WTC11 (cell line): Measurements from ENCODE around the gene GNG13. TPM values are rescaled to one million over a fixed set of nuclear protein-coding genes. Genes with fewer than 3 reads are reported as not detected.

Source experiments
- ATAC-seq: fragments of 200-7000 bp; cut with Tn5 transposase; 2 replicates; pipeline ENCODE4 v1.10.0; 2021; ENCODE audit warnings: mild to moderate bottlenecking, moderate library complexity
- CTCF ChIA-PET: fragments of 300-600 bp; sonication (Branson Sonifier 250); formaldehyde crosslinking; loops from one replicate; lab custom pipeline; 2021; ENCODE audit warnings: antibody characterized with exemption; lab: Charles Lee
- POLR2A ChIA-PET: fragments of 350-600 bp; sonication (Branson Sonifier 250); formaldehyde crosslinking; loops from one replicate; lab custom pipeline; 2021; ENCODE audit warnings: antibody characterized with exemption; lab: Charles Lee
- DNase-seq: peaks from one replicate; pipeline ENCODE4 v3.0.0; 2021; ENCODE audit warnings: low spot score
- H3K27ac Mint-ChIP-seq: 2 replicates; pipeline ENCODE4 v1.8.0; 2021; ENCODE audit warnings: mixed read lengths
- H3K27me3 Mint-ChIP-seq: 2 replicates; pipeline ENCODE4 v1.8.0; 2021; ENCODE audit warnings: low read depth, mild to moderate bottlenecking, moderate library complexity, mixed read lengths
- H3K36me3 Mint-ChIP-seq: 2 replicates; pipeline ENCODE4 v1.8.0; 2021; ENCODE audit warnings: mixed read lengths
- H3K4me1 Mint-ChIP-seq: 2 replicates; pipeline ENCODE4 v1.8.0; 2022; ENCODE audit warnings: mixed read lengths
- H3K4me3 Mint-ChIP-seq: 2 replicates; pipeline ENCODE4 v1.8.0; 2021; ENCODE audit warnings: mild to moderate bottlenecking, moderate library complexity, mixed read lengths
- H3K9me3 Mint-ChIP-seq: 2 replicates; pipeline ENCODE4 v1.8.0; 2021; ENCODE audit warnings: mixed read lengths
- ATF1 ChIP-seq: sonication (generic); formaldehyde crosslinking; IDR thresholded peaks from 2 replicates; pipeline ENCODE4 v1.8.1; 2023; ENCODE audit warnings: mild to moderate bottlenecking, moderate library complexity, missing genetic modification reagents
- ELF4 ChIP-seq: sonication (generic); formaldehyde crosslinking; IDR thresholded peaks from 2 replicates; pipeline ENCODE4 v1.8.1; 2022; ENCODE audit warnings: low read depth, mild to moderate bottlenecking, moderate library complexity, missing genetic modification reagents
- FOXJ3 ChIP-seq: sonication (generic); formaldehyde crosslinking; IDR thresholded peaks from 2 replicates; pipeline ENCODE4 v1.9.0; 2021; ENCODE audit warnings: missing genetic modification reagents, mild to moderate bottlenecking, borderline replicate concordance
- FOXP4 ChIP-seq: sonication (generic); formaldehyde crosslinking; IDR thresholded peaks from 2 replicates; pipeline ENCODE4 v1.8.0; 2022; ENCODE audit warnings: mild to moderate bottlenecking, missing genetic modification reagents
- GABPB1 ChIP-seq: sonication (generic); formaldehyde crosslinking; IDR thresholded peaks from 2 replicates; pipeline ENCODE4 v1.8.1; 2023; ENCODE audit warnings: mild to moderate bottlenecking, missing genetic modification reagents
- NR1H2 ChIP-seq: sonication (generic); formaldehyde crosslinking; IDR thresholded peaks from 2 replicates; pipeline ENCODE4 v1.9.0; 2021; ENCODE audit warnings: mild to moderate bottlenecking, moderate library complexity, missing genetic modification reagents
- NR2C2 ChIP-seq: sonication (generic); formaldehyde crosslinking; IDR thresholded peaks from 2 replicates; pipeline ENCODE4 v1.8.0; 2022; ENCODE audit warnings: mild to moderate bottlenecking, missing genetic modification reagents
- OVOL2 ChIP-seq: fragments of 250-450 bp; sonication (Bioruptor Pico); IDR thresholded peaks from 2 replicates; pipeline ENCODE4 v1.9.0; 2021; ENCODE audit warnings: mild to moderate bottlenecking, borderline replicate concordance
- RORB ChIP-seq: fragments of 250-450 bp; sonication (Bioruptor Pico); IDR thresholded peaks from 2 replicates; pipeline ENCODE4 v1.9.0; 2021; ENCODE audit warnings: mild to moderate bottlenecking
- SP1 ChIP-seq: sonication (generic); formaldehyde crosslinking; conservative IDR thresholded peaks from 2 replicates; pipeline ENCODE4 v1.8.1; 2022; ENCODE audit warnings: missing genetic modification reagents
- TEAD4 ChIP-seq: sonication (generic); formaldehyde crosslinking; IDR thresholded peaks from 2 replicates; pipeline ENCODE4 v1.8.0; 2022; ENCODE audit warnings: mild to moderate bottlenecking, missing genetic modification reagents
- ZNF263 ChIP-seq: sonication (generic); formaldehyde crosslinking; IDR thresholded peaks from 2 replicates; pipeline ENCODE4 v1.8.1; 2022; ENCODE audit warnings: low read depth, mild to moderate bottlenecking, moderate library complexity, missing genetic modification reagents
- ZNF281 ChIP-seq: sonication (generic); formaldehyde crosslinking; IDR thresholded peaks from 2 replicates; pipeline ENCODE4 v1.8.0; 2023; ENCODE audit warnings: mild to moderate bottlenecking, missing genetic modification reagents
- ZNF416 ChIP-seq: fragments of 250-450 bp; sonication (Bioruptor Pico); IDR thresholded peaks from 2 replicates; pipeline ENCODE4 v1.9.0; 2021; ENCODE audit warnings: mild to moderate bottlenecking, inconsistent platforms
- ZNF423 ChIP-seq: fragments of 250-450 bp; sonication (Bioruptor Pico); IDR thresholded peaks from 2 replicates; pipeline ENCODE4 v2.1.2; 2022; ENCODE audit warnings: mild to moderate bottlenecking, moderate library complexity
- total RNA-seq: library from RNA; stranded (reverse); gene quantifications from 3 replicates; pipeline ENCODE4 v1.2.3, GENCODE V29; 2021
- TF ChIP-seq, protein P1 (sequence below): sonication (generic); formaldehyde crosslinking; IDR thresholded peaks from 2 replicates; pipeline ENCODE4 v1.8.1; 2022; ENCODE audit warnings: low read depth, mild to moderate bottlenecking, moderate library complexity, missing genetic modification reagents, borderline replicate concordance
- TF ChIP-seq, protein P2 (sequence below): fragments of 250-450 bp; sonication (Bioruptor Pico); IDR thresholded peaks from 2 replicates; pipeline ENCODE4 v1.8.0; 2021; ENCODE audit warnings: mild to moderate bottlenecking
- TF ChIP-seq, protein P3 (sequence below): fragments of 250-450 bp; sonication (Bioruptor Pico); IDR thresholded peaks from 2 replicates; pipeline ENCODE4 v1.9.0; 2021; ENCODE audit warnings: mild to moderate bottlenecking, borderline replicate concordance
- TF ChIP-seq, protein P4 (sequence below): sonication (generic); formaldehyde crosslinking; IDR thresholded peaks from 2 replicates; pipeline ENCODE4 v1.8.1; 2023; ENCODE audit warnings: mild to moderate bottlenecking, missing genetic modification reagents, moderate library complexity

GNG13 gene
- total RNA-seq, 1 experiment from 2014 or later, result not detected

DNA sequence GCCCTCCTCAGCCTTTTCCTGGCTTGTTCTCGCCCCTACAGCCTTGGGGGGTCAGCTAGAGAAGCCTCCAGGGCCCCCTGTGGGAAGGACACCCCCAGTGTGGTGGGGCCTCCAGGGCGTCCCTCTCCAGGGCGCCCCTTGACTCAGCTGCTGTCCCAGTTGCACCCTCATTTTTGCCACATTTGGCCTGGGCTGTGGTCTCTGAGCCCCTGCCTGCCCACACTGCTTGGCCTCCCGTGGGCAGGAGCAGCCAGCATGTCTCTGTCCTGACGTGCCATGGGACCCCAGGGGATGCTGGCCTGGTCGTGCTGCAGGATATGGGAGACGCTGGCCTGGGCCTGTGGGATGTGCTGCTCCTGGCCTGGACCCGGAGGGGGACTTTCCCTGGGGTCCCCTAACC lies 7.1 kb downstream of the GNG13 start:
- Mint-ChIP-seq H3K4me3 (no peak overlapping the region), H3K27ac (no peak overlapping the region), H3K27me3 (no peaks in the 10 kb centered on the region), H3K9me3 (no peaks in the 10 kb centered on the region), H3K36me3 (peaks cover 21% of the 10 kb centered on the region), H3K4me1 (no peaks in the 10 kb centered on the region)
- CTCF ChIA-PET, result no interaction called here
- no peak for ATAC-seq
- POLR2A ChIA-PET, result no interaction called here
- DNase-seq, result no peak
- TF ChIP-seq ATF1 (CRISPR knock-in tag), result no peak

GRCh38 chr16:792221-792995 lies 8.1 kb downstream of the GNG13 start:
- Mint-ChIP-seq H3K9me3 (no peaks in the 10 kb centered on the region), H3K36me3 (peaks cover 16% of the 10 kb centered on the region)
- ATAC-seq, result no peak

GRCh38 chr16:791131-791530 lies 9.4 kb downstream of the GNG13 start:
- Mint-ChIP-seq H3K4me1 (no peaks in the 10 kb centered on the region), H3K36me3 (peaks cover 11% of the 10 kb centered on the region), H3K4me3 (no peak overlapping the region), H3K27ac (no peak overlapping the region), H3K27me3 (no peaks in the 10 kb centered on the region), H3K9me3 (no peaks in the 10 kb centered on the region)
- no peak for DNase-seq
- ChIA-PET POLR2A (no interaction called here), CTCF (no interaction called here)
- no peak for ATAC-seq
- TF ChIP-seq, protein P1, sequence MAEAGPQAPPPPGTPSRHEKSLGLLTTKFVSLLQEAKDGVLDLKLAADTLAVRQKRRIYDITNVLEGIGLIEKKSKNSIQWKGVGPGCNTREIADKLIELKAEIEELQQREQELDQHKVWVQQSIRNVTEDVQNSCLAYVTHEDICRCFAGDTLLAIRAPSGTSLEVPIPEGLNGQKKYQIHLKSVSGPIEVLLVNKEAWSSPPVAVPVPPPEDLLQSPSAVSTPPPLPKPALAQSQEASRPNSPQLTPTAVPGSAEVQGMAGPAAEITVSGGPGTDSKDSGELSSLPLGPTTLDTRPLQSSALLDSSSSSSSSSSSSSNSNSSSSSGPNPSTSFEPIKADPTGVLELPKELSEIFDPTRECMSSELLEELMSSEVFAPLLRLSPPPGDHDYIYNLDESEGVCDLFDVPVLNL (CRISPR knock-in tag), result no peak
- no peak for TF ChIP-seq ZNF263 (CRISPR knock-in tag)
- TF ChIP-seq, protein P2, sequence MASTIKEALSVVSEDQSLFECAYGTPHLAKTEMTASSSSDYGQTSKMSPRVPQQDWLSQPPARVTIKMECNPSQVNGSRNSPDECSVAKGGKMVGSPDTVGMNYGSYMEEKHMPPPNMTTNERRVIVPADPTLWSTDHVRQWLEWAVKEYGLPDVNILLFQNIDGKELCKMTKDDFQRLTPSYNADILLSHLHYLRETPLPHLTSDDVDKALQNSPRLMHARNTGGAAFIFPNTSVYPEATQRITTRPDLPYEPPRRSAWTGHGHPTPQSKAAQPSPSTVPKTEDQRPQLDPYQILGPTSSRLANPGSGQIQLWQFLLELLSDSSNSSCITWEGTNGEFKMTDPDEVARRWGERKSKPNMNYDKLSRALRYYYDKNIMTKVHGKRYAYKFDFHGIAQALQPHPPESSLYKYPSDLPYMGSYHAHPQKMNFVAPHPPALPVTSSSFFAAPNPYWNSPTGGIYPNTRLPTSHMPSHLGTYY, result no peak
- no peak for TF ChIP-seq SP1 (CRISPR knock-in tag)
- TF ChIP-seq TEAD4 (CRISPR knock-in tag), result no peak
- TF ChIP-seq, protein P3, sequence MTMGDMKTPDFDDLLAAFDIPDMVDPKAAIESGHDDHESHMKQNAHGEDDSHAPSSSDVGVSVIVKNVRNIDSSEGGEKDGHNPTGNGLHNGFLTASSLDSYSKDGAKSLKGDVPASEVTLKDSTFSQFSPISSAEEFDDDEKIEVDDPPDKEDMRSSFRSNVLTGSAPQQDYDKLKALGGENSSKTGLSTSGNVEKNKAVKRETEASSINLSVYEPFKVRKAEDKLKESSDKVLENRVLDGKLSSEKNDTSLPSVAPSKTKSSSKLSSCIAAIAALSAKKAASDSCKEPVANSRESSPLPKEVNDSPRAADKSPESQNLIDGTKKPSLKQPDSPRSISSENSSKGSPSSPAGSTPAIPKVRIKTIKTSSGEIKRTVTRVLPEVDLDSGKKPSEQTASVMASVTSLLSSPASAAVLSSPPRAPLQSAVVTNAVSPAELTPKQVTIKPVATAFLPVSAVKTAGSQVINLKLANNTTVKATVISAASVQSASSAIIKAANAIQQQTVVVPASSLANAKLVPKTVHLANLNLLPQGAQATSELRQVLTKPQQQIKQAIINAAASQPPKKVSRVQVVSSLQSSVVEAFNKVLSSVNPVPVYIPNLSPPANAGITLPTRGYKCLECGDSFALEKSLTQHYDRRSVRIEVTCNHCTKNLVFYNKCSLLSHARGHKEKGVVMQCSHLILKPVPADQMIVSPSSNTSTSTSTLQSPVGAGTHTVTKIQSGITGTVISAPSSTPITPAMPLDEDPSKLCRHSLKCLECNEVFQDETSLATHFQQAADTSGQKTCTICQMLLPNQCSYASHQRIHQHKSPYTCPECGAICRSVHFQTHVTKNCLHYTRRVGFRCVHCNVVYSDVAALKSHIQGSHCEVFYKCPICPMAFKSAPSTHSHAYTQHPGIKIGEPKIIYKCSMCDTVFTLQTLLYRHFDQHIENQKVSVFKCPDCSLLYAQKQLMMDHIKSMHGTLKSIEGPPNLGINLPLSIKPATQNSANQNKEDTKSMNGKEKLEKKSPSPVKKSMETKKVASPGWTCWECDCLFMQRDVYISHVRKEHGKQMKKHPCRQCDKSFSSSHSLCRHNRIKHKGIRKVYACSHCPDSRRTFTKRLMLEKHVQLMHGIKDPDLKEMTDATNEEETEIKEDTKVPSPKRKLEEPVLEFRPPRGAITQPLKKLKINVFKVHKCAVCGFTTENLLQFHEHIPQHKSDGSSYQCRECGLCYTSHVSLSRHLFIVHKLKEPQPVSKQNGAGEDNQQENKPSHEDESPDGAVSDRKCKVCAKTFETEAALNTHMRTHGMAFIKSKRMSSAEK (CRISPR knock-in tag), result no peak
- no peak for TF ChIP-seq ZNF416 (CRISPR knock-in tag)
- TF ChIP-seq, protein P4, sequence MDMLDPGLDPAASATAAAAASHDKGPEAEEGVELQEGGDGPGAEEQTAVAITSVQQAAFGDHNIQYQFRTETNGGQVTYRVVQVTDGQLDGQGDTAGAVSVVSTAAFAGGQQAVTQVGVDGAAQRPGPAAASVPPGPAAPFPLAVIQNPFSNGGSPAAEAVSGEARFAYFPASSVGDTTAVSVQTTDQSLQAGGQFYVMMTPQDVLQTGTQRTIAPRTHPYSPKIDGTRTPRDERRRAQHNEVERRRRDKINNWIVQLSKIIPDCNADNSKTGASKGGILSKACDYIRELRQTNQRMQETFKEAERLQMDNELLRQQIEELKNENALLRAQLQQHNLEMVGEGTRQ (CRISPR knock-in tag), result no peak
- no peak for TF ChIP-seq ZNF281 (CRISPR knock-in tag)
- no peak for TF ChIP-seq NR2C2 (CRISPR knock-in tag)
- TF ChIP-seq RORB (CRISPR knock-in tag), result no peak
- no peak for TF ChIP-seq NR1H2 (CRISPR knock-in tag)
- TF ChIP-seq FOXJ3, result no peak
- TF ChIP-seq ELF4, result no peak
- no peak for TF ChIP-seq FOXP4
- no peak for TF ChIP-seq ZNF423 (CRISPR knock-in tag)
- no peak for TF ChIP-seq GABPB1 (CRISPR knock-in tag)
- TF ChIP-seq OVOL2 (CRISPR knock-in tag), result no peak
- TF ChIP-seq ATF1 (CRISPR knock-in tag), result no peak

More at GRCh38 chr16:792221-792995, 8.1 kb downstream of the GNG13 start:
- no peak for DNase-seq
- TF ChIP-seq ELF4 (no peak), ZNF416 (CRISPR knock-in tag) (no peak)
- POLR2A ChIA-PET, result no interaction called here
- no peaks in the 10 kb centered on the region for H3K27me3 Mint-ChIP-seq
- H3K27ac Mint-ChIP-seq, result no peak overlapping the region
- no peaks in the 10 kb centered on the region for H3K4me1 Mint-ChIP-seq
- CTCF ChIA-PET, result no interaction called here
- H3K4me3 Mint-ChIP-seq, result no peak overlapping the region
